ENCODE measurements around the gene MRPL16.

GRCh38 chr11:59818572-59818971, 8.0 kb upstream of the MRPL16 start:
- no peak for TF ChIP-seq POLR2A (IDR thresholded peaks at IDR 0.05)
- TF ChIP-seq CTCF (IDR thresholded peaks at IDR 0.05): no peak
